Measurements from ENCODE around the gene ZNRF2. TPM values are rescaled to one million over a fixed set of nuclear protein-coding genes. Genes with fewer than 3 reads are reported as not detected.

ZNRF2 gene
- total and polyA plus RNA-seq, 10 of the 15 experiments (the other 5 are each of a cell fraction or from before 2014, with no cell fraction given): 1.2 to 20.4 (median 9.5) TPM

GRCh38 chr7:30411173-30411572 is 126.8 kb downstream of the ZNRF2 start:
- no TSS peak for BruUV-seq (replicated peaks)
- no peak for DNase-seq (ENCODE audit: low read depth, low spot score)
- intact Hi-C loops (cut with micrococcal nuclease; ENCODE audit: unreplicated experiment): loop anchor here (5.0 kb wide), 1 partner anchor 151 kb away; no protein-coding TSS in a partner anchor

DNA sequence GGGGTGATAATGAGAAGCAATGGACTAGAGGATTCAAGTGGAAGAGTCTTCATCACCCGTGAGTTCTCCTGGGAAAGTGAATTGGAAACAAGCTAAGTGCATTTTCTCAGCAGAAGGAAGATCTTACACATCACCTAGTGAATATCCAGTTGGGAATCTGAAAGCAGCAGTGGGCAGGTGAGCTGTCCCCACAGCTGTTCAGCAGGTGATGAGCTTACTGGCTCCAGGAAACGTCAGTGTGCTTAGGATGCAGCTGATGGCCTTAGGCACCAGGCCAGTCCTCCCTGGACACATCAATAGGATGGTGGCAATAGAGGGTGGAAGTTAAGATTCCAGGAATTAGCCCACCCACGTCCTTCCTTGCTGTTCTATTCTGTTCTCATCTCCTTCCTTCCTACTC is 127.5 kb downstream of the ZNRF2 start:
- Histone ChIP-seq H3K4me3 (no peak overlapping the region), H4K20me1 (ENCODE audit: control insufficient read depth, insufficient read depth) (no peaks in the 10 kb centered on the region), H3K4me2 (ENCODE audit: control insufficient read depth, insufficient read depth) (no peak overlapping the region), H2AFZ (ENCODE audit: control insufficient read depth, low read depth, low read length) (no peak overlapping the region), H3K9me3 (replicated peaks; ENCODE audit: control insufficient read depth, insufficient read depth, low read length) (peaks cover 3% of the 10 kb centered on the region; the same call in 1 of the 3 replicates), H3K9ac (ENCODE audit: control insufficient read depth, insufficient read depth, low read length) (no peak overlapping the region), H3K36me3 (ENCODE audit: control insufficient read depth in 2 of 2, insufficient read depth in 2 of 2, low read length in 1 of 2) (no peaks in the 10 kb centered on the region), H3K27me3 (replicated peaks in 1 of 2; ENCODE audit: control insufficient read depth in 2 of 2, insufficient read depth in 2 of 2, low read length in 1 of 2) (no peaks in the 10 kb centered on the region), H3K27ac (ENCODE audit: control insufficient read depth, insufficient read depth) (no peak overlapping the region), H3K4me1 (ENCODE audit: control insufficient read depth, insufficient read depth, low read length) (peaks cover 8% of the 10 kb centered on the region), H3K79me2 (ENCODE audit: control insufficient read depth, insufficient read depth, low read length) (no peaks in the 10 kb centered on the region)
- no peak for ATAC-seq
- ChIA-PET CTCF (interaction anchor here (1.0 to 5.5 kb wide), 8 partner anchors 16 to 348 kb away, joined by 3 to 42 read pairs (median 5); no protein-coding TSS in a partner anchor), SMC1A (ENCODE audit: uncharacterized antibody, unreplicated experiment) (interaction anchor here (1.1 to 4.0 kb wide), 5 partner anchors 11 to 248 kb away, joined by 3 to 46 read pairs (median 9); no protein-coding TSS in a partner anchor), POLR2A (interaction anchor here (0.5 kb wide), 1 partner anchor 404 kb away, joined by 3 read pairs; no protein-coding TSS in a partner anchor), RAD21 (ENCODE audit: unreplicated experiment) (interaction anchor here (1.0 to 3.1 kb wide), 4 partner anchors 89 to 250 kb away, joined by 3 to 20 read pairs (median 5); no protein-coding TSS in a partner anchor)
- intact Hi-C loops (cut with micrococcal nuclease; ENCODE audit: unreplicated experiment) (loop anchor here (5.0 kb wide), 1 partner anchor 150 kb away; no protein-coding TSS in a partner anchor), in situ Hi-C loops (cut with MboI) (loop anchor here (5.0 kb wide), 2 partner anchors 135 to 250 kb away; no protein-coding TSS in a partner anchor)
- no peak for TF ChIP-seq TARDBP (IDR thresholded peaks at IDR 0.05; ENCODE audit: borderline replicate concordance)
- TF ChIP-seq CHD2 (IDR thresholded peaks at IDR 0.05; ENCODE audit: borderline replicate concordance, low read depth, low read length): no peak
- TF ChIP-seq MTA3 (IDR thresholded peaks at IDR 0.05; ENCODE audit: borderline replicate concordance, low read length): no peak
- TF ChIP-seq, protein P1, sequence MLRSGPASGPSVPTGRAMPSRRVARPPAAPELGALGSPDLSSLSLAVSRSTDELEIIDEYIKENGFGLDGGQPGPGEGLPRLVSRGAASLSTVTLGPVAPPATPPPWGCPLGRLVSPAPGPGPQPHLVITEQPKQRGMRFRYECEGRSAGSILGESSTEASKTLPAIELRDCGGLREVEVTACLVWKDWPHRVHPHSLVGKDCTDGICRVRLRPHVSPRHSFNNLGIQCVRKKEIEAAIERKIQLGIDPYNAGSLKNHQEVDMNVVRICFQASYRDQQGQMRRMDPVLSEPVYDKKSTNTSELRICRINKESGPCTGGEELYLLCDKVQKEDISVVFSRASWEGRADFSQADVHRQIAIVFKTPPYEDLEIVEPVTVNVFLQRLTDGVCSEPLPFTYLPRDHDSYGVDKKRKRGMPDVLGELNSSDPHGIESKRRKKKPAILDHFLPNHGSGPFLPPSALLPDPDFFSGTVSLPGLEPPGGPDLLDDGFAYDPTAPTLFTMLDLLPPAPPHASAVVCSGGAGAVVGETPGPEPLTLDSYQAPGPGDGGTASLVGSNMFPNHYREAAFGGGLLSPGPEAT (IDR thresholded peaks at IDR 0.05; ENCODE audit: low read depth): no peak
- no peak for TF ChIP-seq POLR2A (IDR thresholded peaks at IDR 0.05; ENCODE audit: low read depth, low read length)
- TF ChIP-seq SMAD5 (IDR thresholded peaks at IDR 0.05; ENCODE audit: low read depth): no peak
- no peak for TF ChIP-seq NR2F1 (conservative IDR thresholded peaks at IDR 0.05)
- no peak for TF ChIP-seq ZNF217 (IDR thresholded peaks at IDR 0.05)
- TF ChIP-seq NBN (IDR thresholded peaks at IDR 0.05): no peak
- TF ChIP-seq ZZZ3 (IDR thresholded peaks at IDR 0.05; ENCODE audit: control insufficient read depth, insufficient read length, low read depth): no peak
- no peak for TF ChIP-seq MXI1 (IDR thresholded peaks at IDR 0.05; ENCODE audit: low read depth, low read length)
- no peak for TF ChIP-seq NFYA (IDR thresholded peaks at IDR 0.05; ENCODE audit: borderline replicate concordance, low read depth, low read length)
- no peak for TF ChIP-seq PKNOX1 (IDR thresholded peaks at IDR 0.05)
- no peak for TF ChIP-seq NR2C2 (IDR thresholded peaks at IDR 0.05; ENCODE audit: borderline replicate concordance, control insufficient read depth, insufficient read length, low read depth)
- no peak for TF ChIP-seq ASH2L (IDR thresholded peaks at IDR 0.05; ENCODE audit: borderline replicate concordance, low read depth)
- no peak for FAIRE-seq
- BruUV-seq (replicated peaks): no TSS peak
- DNase-seq (ENCODE audit: low read depth, low spot score): no peak
- 66% methylated on average over 3 of the region's 3 CpGs for WGBS (ENCODE audit: insufficient coverage, insufficient replicate concordance, low lambda C conversion rate, missing lambda C conversion rate)

More at GRCh38 chr7:30411173-30411572, 126.8 kb downstream of the ZNRF2 start:
- Histone ChIP-seq H4K20me1 (ENCODE audit: control insufficient read depth, insufficient read depth) (no peaks in the 10 kb centered on the region), H2AFZ (ENCODE audit: control insufficient read depth, low read depth, low read length) (no peak overlapping the region), H3K9ac (ENCODE audit: control insufficient read depth, insufficient read depth, low read length) (no peak overlapping the region), H3K79me2 (ENCODE audit: control insufficient read depth, insufficient read depth, low read length) (no peaks in the 10 kb centered on the region), H3K36me3 (ENCODE audit: control insufficient read depth in 2 of 2, insufficient read depth in 2 of 2, low read length in 1 of 2) (no peaks in the 10 kb centered on the region), H3K4me1 (ENCODE audit: control insufficient read depth, insufficient read depth, low read length) (peaks cover 8% of the 10 kb centered on the region), H3K4me2 (ENCODE audit: control insufficient read depth, insufficient read depth) (no peak overlapping the region), H3K27ac (ENCODE audit: control insufficient read depth, insufficient read depth) (no peak overlapping the region), H3K4me3 (no peak overlapping the region), H3K27me3 (replicated peaks in 1 of 2; ENCODE audit: control insufficient read depth in 2 of 2, insufficient read depth in 2 of 2, low read length in 1 of 2) (no peaks in the 10 kb centered on the region), H3K9me3 (replicated peaks; ENCODE audit: control insufficient read depth, insufficient read depth, low read length) (peaks cover 3% of the 10 kb centered on the region; the same call in 1 of the 3 replicates)
- no peak for TF ChIP-seq MYC (IDR thresholded peaks at IDR 0.05; ENCODE audit: insufficient read depth, insufficient read length, insufficient replicate concordance, low read length, severe bottlenecking)
- in situ Hi-C loops (cut with MboI): loop anchor here (5.0 kb wide), 2 partner anchors 134 to 249 kb away; no protein-coding TSS in a partner anchor
- SMC1A ChIA-PET (ENCODE audit: uncharacterized antibody, unreplicated experiment): interaction anchor here (0.8 to 4.0 kb wide), 6 partner anchors 12 to 248 kb away, joined by 3 to 46 read pairs (median 6); no protein-coding TSS in a partner anchor
- RAD21 ChIA-PET (ENCODE audit: unreplicated experiment): interaction anchor here (1.4 to 3.1 kb wide), 3 partner anchors 88 to 136 kb away, joined by 3 to 20 read pairs (median 7); no protein-coding TSS in a partner anchor
- FAIRE-seq (no peak), ATAC-seq (no peak)
- POLR2A ChIA-PET: interaction anchor here (0.5 kb wide), 1 partner anchor 403 kb away, joined by 3 read pairs; no protein-coding TSS in a partner anchor
- WGBS (ENCODE audit: insufficient coverage, insufficient replicate concordance, low lambda C conversion rate, missing lambda C conversion rate): 47% methylated on average over 2 of the region's 2 CpGs
- CTCF ChIA-PET: interaction anchor here (1.0 to 5.5 kb wide), 4 partner anchors 15 to 247 kb away, joined by 3 to 42 read pairs (median 10); no protein-coding TSS in a partner anchor

Data from GM12878 (cell line).